ENCODE measurements around the gene OR51M1. TPM values are rescaled to one million over a fixed set of nuclear protein-coding genes. Genes with fewer than 3 reads are reported as not detected.
"Not testable (repeated sequence)": the region's sequence is repeated elsewhere in the genome, so short reads cannot be mapped to it uniquely, and the experiment has no call there.

The OR51M1 gene
- total and polyA plus RNA-seq, 2 donors (not counting 1 experiment from before 2014, with no cell fraction given) = not detected

GRCh38 chr11:5348551-5349194 is 34.9 kb upstream of the OR51M1 start:
- H3K9me3 ChIP-seq (ENCODE audit: control insufficient read depth, insufficient read depth, low read depth, low read length) = no peaks in the 10 kb centered on the region
- no peaks in the 10 kb centered on the region for H3K27me3 ChIP-seq (ENCODE audit: control insufficient read depth, insufficient read depth, low read length)
- H3K4me3 ChIP-seq (replicated peaks in 1 of 4; ENCODE audit: control extremely low read depth in 1 of 4, insufficient read depth in 1 of 4, low read depth in 3 of 4, low read length in 4 of 4) = no peak overlapping the region
- no peaks in the 10 kb centered on the region for H3K36me3 ChIP-seq (ENCODE audit: control insufficient read depth, insufficient read depth, low read length)
- H2AFZ ChIP-seq (ENCODE audit: low read length) = no peak overlapping the region
- no peaks in the 10 kb centered on the region for H3K79me2 ChIP-seq (ENCODE audit: control insufficient read depth, insufficient read depth, low read length)
- no peak for DNase-seq (ENCODE audit: low read depth in 2 of 2)
- no peaks in the 10 kb centered on the region for H4K20me1 ChIP-seq (ENCODE audit: control insufficient read depth, extremely low read depth, insufficient read depth, low read length)
- H3K27ac ChIP-seq (ENCODE audit: insufficient read depth, low read length) = no peak overlapping the region
- H3K4me1 ChIP-seq (ENCODE audit: control insufficient read depth, extremely low read depth, insufficient read depth, low read length) = no peaks in the 10 kb centered on the region
- H3K9ac ChIP-seq (ENCODE audit: insufficient read depth, low read length) = no peak overlapping the region
- TF ChIP-seq CTCF (conservative IDR thresholded peaks at IDR 0.05 in 1 of 2, IDR thresholded peaks at IDR 0.05 in 1 of 2; ENCODE audit: low read depth in 1 of 2, low read length in 2 of 2) (no peak), EZH2 (IDR thresholded peaks at IDR 0.05; ENCODE audit: low read length, missing control alignments) (no peak)
- no peak overlapping the region for H3K4me2 ChIP-seq (ENCODE audit: extremely low read depth, insufficient read depth, low read length)

GRCh38 chr11:5349550-5349949 is 34.1 kb upstream of the OR51M1 start:
- no peaks in the 10 kb centered on the region for H3K27me3 ChIP-seq (ENCODE audit: control insufficient read depth, insufficient read depth, low read length)
- H3K36me3 ChIP-seq (ENCODE audit: control insufficient read depth, insufficient read depth, low read length) = no peaks in the 10 kb centered on the region
- no peaks in the 10 kb centered on the region for H4K20me1 ChIP-seq (ENCODE audit: control insufficient read depth, extremely low read depth, insufficient read depth, low read length)
- H3K4me3 ChIP-seq (replicated peaks in 1 of 4; ENCODE audit: control extremely low read depth in 1 of 4, insufficient read depth in 1 of 4, low read depth in 3 of 4, low read length in 4 of 4) = no peak overlapping the region
- no peak overlapping the region for H3K4me2 ChIP-seq (ENCODE audit: extremely low read depth, insufficient read depth, low read length)
- no peak overlapping the region for H2AFZ ChIP-seq (ENCODE audit: low read length)
- no peaks in the 10 kb centered on the region for H3K9me3 ChIP-seq (ENCODE audit: control insufficient read depth, insufficient read depth, low read depth, low read length)
- no peaks in the 10 kb centered on the region for H3K79me2 ChIP-seq (ENCODE audit: control insufficient read depth, insufficient read depth, low read length)
- no peak overlapping the region for H3K27ac ChIP-seq (ENCODE audit: insufficient read depth, low read length)
- no peaks in the 10 kb centered on the region for H3K4me1 ChIP-seq (ENCODE audit: control insufficient read depth, extremely low read depth, insufficient read depth, low read length)
- no peak for DNase-seq (ENCODE audit: low read depth in 2 of 2)
- H3K9ac ChIP-seq (ENCODE audit: insufficient read depth, low read length) = no peak overlapping the region
- TF ChIP-seq EZH2 (IDR thresholded peaks at IDR 0.05; ENCODE audit: low read length, missing control alignments) = no peak
- TF ChIP-seq CTCF (conservative IDR thresholded peaks at IDR 0.05 in 1 of 2, IDR thresholded peaks at IDR 0.05 in 1 of 2; ENCODE audit: low read depth in 1 of 2, low read length in 2 of 2) = no peak

GRCh38 chr11:5351208-5351607 is 32.4 kb upstream of the OR51M1 start, which contains the start of gene OR51B6:
Gene OR51B6 (plus strand): TSS chr11:5351508. CDS start chr11:5351508, 0 bp downstream.
- TF ChIP-seq EZH2 (IDR thresholded peaks at IDR 0.05; ENCODE audit: low read length, missing control alignments) (no peak), CTCF (conservative IDR thresholded peaks at IDR 0.05 in 1 of 2, IDR thresholded peaks at IDR 0.05 in 1 of 2; ENCODE audit: low read depth in 1 of 2, low read length in 2 of 2) (no peak)
- no peaks in the 10 kb centered on the region for H3K4me1 ChIP-seq (ENCODE audit: control insufficient read depth, extremely low read depth, insufficient read depth, low read length)
- H2AFZ ChIP-seq (ENCODE audit: low read length) = no peak within 1 kb of the TSS
- no peak within 1 kb of the TSS for H3K9ac ChIP-seq (ENCODE audit: insufficient read depth, low read length)
- no peak within 1 kb of the TSS for H3K4me2 ChIP-seq (ENCODE audit: extremely low read depth, insufficient read depth, low read length)
- H3K9me3 ChIP-seq (ENCODE audit: control insufficient read depth, insufficient read depth, low read depth, low read length) = no peaks in the 10 kb centered on the region
- no peak for DNase-seq (ENCODE audit: low read depth in 2 of 2)
- H3K4me3 ChIP-seq (replicated peaks in 1 of 4; ENCODE audit: control extremely low read depth in 1 of 4, insufficient read depth in 1 of 4, low read depth in 3 of 4, low read length in 4 of 4) = no peak within 1 kb of the TSS
- no peaks in the 10 kb centered on the region for H4K20me1 ChIP-seq (ENCODE audit: control insufficient read depth, extremely low read depth, insufficient read depth, low read length)
- no peaks in the 10 kb centered on the region for H3K27me3 ChIP-seq (ENCODE audit: control insufficient read depth, insufficient read depth, low read length)
- H3K79me2 ChIP-seq (ENCODE audit: control insufficient read depth, insufficient read depth, low read length) = no peaks in the 10 kb centered on the region
- no peaks in the 10 kb centered on the region for H3K36me3 ChIP-seq (ENCODE audit: control insufficient read depth, insufficient read depth, low read length)
- no peak within 1 kb of the TSS for H3K27ac ChIP-seq (ENCODE audit: insufficient read depth, low read length)

GRCh38 chr11:5356031-5356430 is 27.6 kb upstream of the OR51M1 start:
- not testable (repeated sequence) for H3K4me2 ChIP-seq (ENCODE audit: extremely low read depth, insufficient read depth, low read length); H3K27ac ChIP-seq (ENCODE audit: insufficient read depth, low read length); H3K27me3 ChIP-seq (ENCODE audit: control insufficient read depth, insufficient read depth, low read length); H3K36me3 ChIP-seq (ENCODE audit: control insufficient read depth, insufficient read depth, low read length); H3K9ac ChIP-seq (ENCODE audit: insufficient read depth, low read length); H2AFZ ChIP-seq (ENCODE audit: low read length); H3K4me1 ChIP-seq (ENCODE audit: control insufficient read depth, extremely low read depth, insufficient read depth, low read length); H3K79me2 ChIP-seq (ENCODE audit: control insufficient read depth, insufficient read depth, low read length); DNase-seq (ENCODE audit: low read depth in 2 of 2); H3K4me3 ChIP-seq (replicated peaks in 1 of 4; ENCODE audit: control extremely low read depth in 1 of 4, insufficient read depth in 1 of 4, low read depth in 3 of 4, low read length in 4 of 4); H3K9me3 ChIP-seq (ENCODE audit: control insufficient read depth, insufficient read depth, low read depth, low read length); H4K20me1 ChIP-seq (ENCODE audit: control insufficient read depth, extremely low read depth, insufficient read depth, low read length)

Data from fibroblast of lung (primary cell).